ENCODE data around the gene GPN2.
A peak's percentile ranks its signal among the peaks of the same experiment; 100 is the strongest.
"Not testable (repeated sequence)": the region's sequence is repeated elsewhere in the genome, so short reads cannot be mapped to it uniquely, and the experiment has no call there.

GPN2 gene

GRCh38 chr1:26856181-26856580, 33.9 kb downstream of the GPN2 start:
- no peak overlapping the region for H3K27ac ChIP-seq (ENCODE audit: low read length)
- H3K9me3 ChIP-seq (ENCODE audit: control insufficient read depth in 1 of 2, low read length in 2 of 2), result no peaks in the 10 kb centered on the region
- H3K36me3 ChIP-seq (ENCODE audit: control insufficient read depth in 1 of 2, insufficient read depth in 2 of 2, low read length in 2 of 2), result peaks cover 32 to 66% of the 10 kb centered on the region in 2 donors
- no peaks in the 10 kb centered on the region for H3K4me1 ChIP-seq (ENCODE audit: control insufficient read depth in 1 of 2, insufficient read depth in 2 of 2, low read length in 2 of 2)
- no peak overlapping the region for H3K4me3 ChIP-seq (ENCODE audit: low read depth in 1 of 2, low read length in 2 of 2)
- no peaks in the 10 kb centered on the region for H3K27me3 ChIP-seq (ENCODE audit: low read depth, low read length)

GRCh38 chr1:26855636-26856035, 34.4 kb downstream of the GPN2 start:
- Histone ChIP-seq H3K36me3 (ENCODE audit: control insufficient read depth in 1 of 2, insufficient read depth in 2 of 2, low read length in 2 of 2) (peaks cover 37 to 71% of the 10 kb centered on the region in 2 donors), H3K27ac (ENCODE audit: low read length) (no peak overlapping the region), H3K9me3 (ENCODE audit: control insufficient read depth in 1 of 2, low read length in 2 of 2) (no peaks in the 10 kb centered on the region), H3K4me1 (ENCODE audit: control insufficient read depth in 1 of 2, insufficient read depth in 2 of 2, low read length in 2 of 2) (no peaks in the 10 kb centered on the region), H3K4me3 (ENCODE audit: low read depth in 1 of 2, low read length in 2 of 2) (no peak overlapping the region), H3K27me3 (ENCODE audit: low read depth, low read length) (no peaks in the 10 kb centered on the region)

DNA sequence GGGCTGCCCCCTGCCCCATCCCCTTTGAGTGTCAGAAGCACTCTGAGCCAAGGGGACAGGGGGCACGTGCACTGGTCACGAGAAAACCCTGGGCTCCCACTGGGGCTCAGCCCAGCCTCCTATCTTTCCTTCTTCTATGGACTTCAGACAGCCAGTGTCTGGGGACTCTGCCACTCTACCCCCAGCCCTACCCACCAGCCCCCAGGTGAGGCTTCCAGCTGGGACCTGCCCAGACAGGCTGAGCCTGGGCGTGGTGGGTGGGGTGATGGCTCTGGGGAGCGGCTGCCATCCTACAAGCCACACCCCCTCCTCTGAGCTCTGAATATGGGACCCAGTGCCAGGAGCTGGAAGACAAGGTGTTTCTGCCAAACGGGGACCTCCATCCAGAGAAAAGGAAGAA, 35.2 kb downstream of the GPN2 start:
- Histone ChIP-seq H3K36me3 (ENCODE audit: control insufficient read depth in 1 of 2, insufficient read depth in 2 of 2, low read length in 2 of 2) (peaks cover 44 to 79% of the 10 kb centered on the region in 2 donors), H3K27ac (ENCODE audit: low read length) (no peak overlapping the region), H3K4me1 (ENCODE audit: control insufficient read depth in 1 of 2, insufficient read depth in 2 of 2, low read length in 2 of 2) (no peaks in the 10 kb centered on the region)

GRCh38 chr1:26853600-26853999, 36.5 kb downstream of the GPN2 start:
- Histone ChIP-seq H3K36me3 (ENCODE audit: control insufficient read depth in 1 of 2, insufficient read depth in 2 of 2, low read length in 2 of 2) (peaks cover 49 to 84% of the 10 kb centered on the region in 2 donors), H3K27ac (ENCODE audit: low read length) (no peak overlapping the region), H3K4me1 (ENCODE audit: control insufficient read depth in 1 of 2, insufficient read depth in 2 of 2, low read length in 2 of 2) (peaks cover 0 to 4% of the 10 kb centered on the region in 2 donors), H3K27me3 (ENCODE audit: low read depth, low read length) (no peaks in the 10 kb centered on the region), H3K4me3 (ENCODE audit: low read depth in 1 of 2, low read length in 2 of 2) (no peak overlapping the region), H3K9me3 (ENCODE audit: control insufficient read depth in 1 of 2, low read length in 2 of 2) (no peaks in the 10 kb centered on the region)

More for the DNA sequence above, 35.2 kb downstream of the GPN2 start:
- Histone ChIP-seq H3K9me3 (ENCODE audit: control insufficient read depth in 1 of 2, low read length in 2 of 2) (no peaks in the 10 kb centered on the region), H3K27me3 (ENCODE audit: low read depth, low read length) (no peaks in the 10 kb centered on the region), H3K4me3 (ENCODE audit: low read depth in 1 of 2, low read length in 2 of 2) (no peak overlapping the region)

DNA sequence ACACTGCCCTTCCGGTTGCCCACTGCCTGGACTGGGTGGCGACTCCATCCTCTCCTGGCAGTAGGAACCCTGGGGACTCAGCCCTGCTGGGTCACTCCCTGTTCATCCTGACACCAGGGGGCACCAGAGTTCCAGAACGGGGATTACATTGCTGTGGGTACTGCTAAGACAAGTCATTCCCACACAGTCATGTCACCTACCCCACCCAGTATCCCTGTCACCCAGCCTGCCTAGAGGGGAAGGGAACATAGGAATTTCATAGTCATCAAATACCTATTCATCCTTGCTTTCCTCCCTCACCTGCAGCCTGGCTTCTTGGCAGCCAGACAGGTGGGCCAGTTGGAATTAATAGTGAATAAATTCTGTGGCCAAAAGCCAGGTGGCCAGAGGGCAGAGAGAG, 36.9 kb downstream of the GPN2 start:
- no peaks in the 10 kb centered on the region for H3K27me3 ChIP-seq (ENCODE audit: low read depth, low read length)
- no peaks in the 10 kb centered on the region for H3K9me3 ChIP-seq (ENCODE audit: control insufficient read depth in 1 of 2, low read length in 2 of 2)
- H3K27ac ChIP-seq (ENCODE audit: low read length), result no peak overlapping the region
- H3K4me1 ChIP-seq (ENCODE audit: control insufficient read depth in 1 of 2, insufficient read depth in 2 of 2, low read length in 2 of 2), result peaks cover 0 to 7% of the 10 kb centered on the region in 2 donors
- peaks cover 49 to 87% of the 10 kb centered on the region in 2 donors for H3K36me3 ChIP-seq (ENCODE audit: control insufficient read depth in 1 of 2, insufficient read depth in 2 of 2, low read length in 2 of 2)
- no peak overlapping the region for H3K4me3 ChIP-seq (ENCODE audit: low read depth in 1 of 2, low read length in 2 of 2)

DNA sequence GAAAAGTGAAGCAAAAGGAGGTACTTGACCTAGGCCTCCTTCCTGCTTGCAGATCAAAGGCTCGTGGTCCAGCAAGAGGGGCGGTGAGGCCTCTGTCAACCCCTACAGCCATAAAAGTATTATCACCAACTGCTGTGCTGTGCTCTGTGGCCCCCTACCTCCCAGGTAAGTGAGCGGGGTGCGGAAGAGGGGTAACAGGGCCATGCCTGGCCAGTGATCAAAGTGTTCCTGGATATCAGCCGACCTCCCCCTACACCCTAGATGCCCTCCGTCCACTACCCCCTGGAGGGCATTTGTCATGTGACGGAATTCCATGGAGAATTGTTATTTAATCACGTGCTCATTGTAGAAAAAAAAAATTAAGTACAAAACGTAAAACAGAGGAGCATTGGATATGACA, 37.4 kb downstream of the GPN2 start:
- H3K4me3 ChIP-seq (ENCODE audit: low read depth in 1 of 2, low read length in 2 of 2), result no peak overlapping the region
- peaks cover 52 to 87% of the 10 kb centered on the region in 2 donors for H3K36me3 ChIP-seq (ENCODE audit: control insufficient read depth in 1 of 2, insufficient read depth in 2 of 2, low read length in 2 of 2)
- H3K9me3 ChIP-seq (ENCODE audit: control insufficient read depth in 1 of 2, low read length in 2 of 2), result no peaks in the 10 kb centered on the region
- H3K27me3 ChIP-seq (ENCODE audit: low read depth, low read length), result no peaks in the 10 kb centered on the region
- peaks cover 0 to 7% of the 10 kb centered on the region in 2 donors for H3K4me1 ChIP-seq (ENCODE audit: control insufficient read depth in 1 of 2, insufficient read depth in 2 of 2, low read length in 2 of 2)
- no peak overlapping the region for H3K27ac ChIP-seq (ENCODE audit: low read length)

- peaks cover 0 to 7% of the 10 kb centered on the region in 2 donors for H3K4me1 ChIP-seq (ENCODE audit: control insufficient read depth in 1 of 2, insufficient read depth in 2 of 2, low read length in 2 of 2)
- no peak overlapping the region for H3K27ac ChIP-seq (ENCODE audit: low read length)
- H3K4me3 ChIP-seq (ENCODE audit: low read depth in 1 of 2, low read length in 2 of 2), result no peak overlapping the region
- H3K36me3 ChIP-seq (ENCODE audit: control insufficient read depth in 1 of 2, insufficient read depth in 2 of 2, low read length in 2 of 2), result peaks cover 52 to 85% of the 10 kb centered on the region in 2 donors
- no peaks in the 10 kb centered on the region for H3K27me3 ChIP-seq (ENCODE audit: low read depth, low read length)
- H3K9me3 ChIP-seq (ENCODE audit: control insufficient read depth in 1 of 2, low read length in 2 of 2), result no peaks in the 10 kb centered on the region
These were observed 38.9 kb downstream of the GPN2 start for GRCh38 chr1:26851106-26851684.

GRCh38 chr1:26848941-26849774, 40.9 kb downstream of the GPN2 start:
- Histone ChIP-seq H3K4me3 (ENCODE audit: low read depth in 1 of 2, low read length in 2 of 2) (no peak overlapping the region), H3K36me3 (ENCODE audit: control insufficient read depth in 1 of 2, insufficient read depth in 2 of 2, low read length in 2 of 2) (peaks cover 45 to 68% of the 10 kb centered on the region in 2 donors), H3K4me1 (ENCODE audit: control insufficient read depth in 1 of 2, insufficient read depth in 2 of 2, low read length in 2 of 2) (peaks cover 0 to 7% of the 10 kb centered on the region in 2 donors), H3K9me3 (ENCODE audit: control insufficient read depth in 1 of 2, low read length in 2 of 2) (no peaks in the 10 kb centered on the region), H3K27ac (ENCODE audit: low read length) (peak overlapping the region; percentile 78), H3K27me3 (ENCODE audit: low read depth, low read length) (no peaks in the 10 kb centered on the region)

DNA sequence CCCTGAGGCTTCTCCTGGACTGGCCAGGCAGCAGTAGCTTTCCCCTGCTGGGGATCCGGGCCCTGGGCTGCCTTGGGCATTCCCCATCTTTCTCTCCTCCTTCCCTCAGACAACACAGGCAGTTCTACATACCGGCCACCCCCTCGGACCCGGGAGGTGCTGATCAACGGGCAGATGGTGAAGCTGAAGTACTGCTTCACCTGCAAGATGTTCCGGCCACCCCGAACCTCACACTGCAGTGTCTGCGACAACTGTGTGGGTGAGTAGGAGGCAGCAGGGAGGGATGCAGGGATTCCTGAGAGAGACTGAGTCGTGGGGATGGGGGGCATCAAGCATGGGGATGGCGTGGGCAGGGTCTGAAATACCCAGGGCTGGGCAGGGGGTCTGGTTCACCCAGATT, 41.6 kb downstream of the GPN2 start:
- H3K36me3 ChIP-seq (ENCODE audit: control insufficient read depth in 1 of 2, insufficient read depth in 2 of 2, low read length in 2 of 2), result peaks cover 38 to 62% of the 10 kb centered on the region in 2 donors
- no peak overlapping the region for H3K4me3 ChIP-seq (ENCODE audit: low read depth in 1 of 2, low read length in 2 of 2)
- peaks cover 0 to 7% of the 10 kb centered on the region in 2 donors for H3K4me1 ChIP-seq (ENCODE audit: control insufficient read depth in 1 of 2, insufficient read depth in 2 of 2, low read length in 2 of 2)
- H3K27me3 ChIP-seq (ENCODE audit: low read depth, low read length), result no peaks in the 10 kb centered on the region
- peak overlapping the region; percentile 78 for H3K27ac ChIP-seq (ENCODE audit: low read length)
- no peaks in the 10 kb centered on the region for H3K9me3 ChIP-seq (ENCODE audit: control insufficient read depth in 1 of 2, low read length in 2 of 2)

DNA sequence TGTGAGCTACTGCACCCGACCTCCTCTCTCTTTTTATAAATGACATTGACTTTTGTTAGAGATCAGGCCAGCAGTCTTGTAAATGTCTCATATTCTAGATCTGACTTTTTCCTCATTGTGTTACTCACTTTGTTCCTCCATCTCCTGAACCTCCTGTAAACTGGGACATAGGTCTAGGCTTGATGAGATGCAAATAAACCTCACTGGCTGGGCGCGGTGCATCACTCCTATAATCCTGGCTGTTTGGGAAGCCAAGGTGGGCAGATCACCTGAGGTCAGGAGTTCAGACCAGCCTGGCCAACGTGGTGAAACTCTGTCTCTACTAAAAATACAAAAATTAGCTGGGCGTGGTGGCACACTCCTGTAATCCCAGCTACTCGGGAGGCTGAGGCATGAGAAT, 42.3 kb downstream of the GPN2 start:
- peaks cover 34 to 58% of the 10 kb centered on the region in 2 donors for H3K36me3 ChIP-seq (ENCODE audit: control insufficient read depth in 1 of 2, insufficient read depth in 2 of 2, low read length in 2 of 2)

DNA sequence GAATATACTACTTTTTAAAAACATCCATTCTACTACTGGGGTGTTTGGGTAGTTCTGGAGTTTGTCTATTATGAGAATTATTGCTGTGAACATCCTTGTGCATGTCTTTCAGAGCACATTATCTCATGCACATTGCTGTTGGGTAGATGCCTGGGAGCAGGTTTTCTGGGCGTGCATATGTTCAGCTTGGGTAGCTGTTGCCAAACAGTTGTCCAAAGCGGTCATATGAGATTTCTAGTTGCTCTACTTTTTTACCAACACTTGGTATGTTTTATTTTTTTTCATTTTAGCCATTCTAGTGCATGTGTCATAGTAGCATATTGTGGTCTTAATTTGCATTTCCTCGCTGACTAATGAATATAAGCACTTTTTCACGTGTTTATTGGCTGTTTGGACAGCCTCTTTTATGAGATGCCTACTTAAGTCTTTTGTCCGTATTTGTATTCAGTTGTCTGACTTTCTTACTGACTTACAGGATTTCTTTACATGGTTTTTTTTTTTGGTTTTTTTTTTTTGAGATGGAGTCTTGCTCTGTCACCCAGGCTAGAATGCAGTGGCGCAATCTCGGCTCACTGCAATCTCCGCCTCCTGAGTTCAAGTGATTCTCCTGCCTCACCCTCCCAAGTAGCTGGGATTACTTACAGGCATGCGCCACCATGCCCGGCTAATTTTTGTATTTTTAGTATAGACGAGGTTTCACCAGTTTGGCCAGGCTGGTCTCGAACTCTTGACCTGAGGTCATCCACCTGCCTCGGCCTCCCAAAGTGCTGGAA, 45.5 kb downstream of the GPN2 start:
- peaks cover 15 to 44% of the 10 kb centered on the region in 2 donors for H3K36me3 ChIP-seq (ENCODE audit: control insufficient read depth in 1 of 2, insufficient read depth in 2 of 2, low read length in 2 of 2)
- H3K27ac ChIP-seq (ENCODE audit: low read length), result no peak overlapping the region
- peaks cover 0 to 7% of the 10 kb centered on the region in 2 donors for H3K4me1 ChIP-seq (ENCODE audit: control insufficient read depth in 1 of 2, insufficient read depth in 2 of 2, low read length in 2 of 2)
- no peaks in the 10 kb centered on the region for H3K27me3 ChIP-seq (ENCODE audit: low read depth, low read length)
- no peaks in the 10 kb centered on the region for H3K9me3 ChIP-seq (ENCODE audit: control insufficient read depth in 1 of 2, low read length in 2 of 2)
- no peak overlapping the region for H3K4me3 ChIP-seq (ENCODE audit: low read depth in 1 of 2, low read length in 2 of 2)

More for the DNA sequence above, 42.3 kb downstream of the GPN2 start:
- H3K4me3 ChIP-seq (ENCODE audit: low read depth in 1 of 2, low read length in 2 of 2); H3K27me3 ChIP-seq (ENCODE audit: low read depth, low read length); H3K9me3 ChIP-seq (ENCODE audit: control insufficient read depth in 1 of 2, low read length in 2 of 2); H3K27ac ChIP-seq (ENCODE audit: low read length); H3K4me1 ChIP-seq (ENCODE audit: control insufficient read depth in 1 of 2, insufficient read depth in 2 of 2, low read length in 2 of 2): not testable (repeated sequence)
